H1 (cell line): ENCODE measurements around the gene TBC1D9. TPM values are rescaled to one million over a fixed set of nuclear protein-coding genes. Genes with fewer than 3 reads are reported as not detected.

Source experiments
- CTCF ChIA-PET: fragments of 300-600 bp; sonication (Branson Sonifier 250); formaldehyde crosslinking; loops from one replicate; lab custom pipeline; 2021; ENCODE audit not compliant: partially characterized antibody; lab: Charles Lee
- POLR2A ChIA-PET: fragments of 300-600 bp; sonication (Branson Sonifier 250); formaldehyde crosslinking; loops from one replicate; lab custom pipeline; 2021; ENCODE audit warnings: inconsistent platforms; ENCODE audit not compliant: partially characterized antibody; lab: Charles Lee
- DNase-seq, 2 experiments: peaks; one replicate each; pipeline versions ENCODE4 v3.0.0 to v3.0.0-alpha.2; 2010 to 2022; ENCODE audit warnings: low spot score in 2 of 2, low read depth in 1 of 2, mixed read lengths in 1 of 2
- FAIRE-seq: peaks from 2 replicates; lab custom pipeline; 2011; peaks lifted over from hg19 to GRCh38; lab: Jason Lieb, UNC
- H2AFZ ChIP-seq: 2 replicates; pipeline ENCODE4 v1.8.1; 2012; ENCODE audit warnings: low read length, inconsistent platforms
- H2AK5ac ChIP-seq: 2 replicates; pipeline ENCODE4 v1.6.1; 2013; ENCODE audit warnings: low read depth, low read length
- H2BK120ac ChIP-seq: replicated peaks from 2 replicates; pipeline ENCODE3; 2013; ENCODE audit warnings: low read depth, low read length, inconsistent platforms
- H2BK12ac ChIP-seq: 2 replicates; pipeline ENCODE4 v1.6.1; 2013; ENCODE audit warnings: low read depth, low read length
- H2BK15ac ChIP-seq: 2 replicates; pipeline ENCODE4 v1.6.1; 2013; ENCODE audit warnings: low read length
- H2BK20ac ChIP-seq: 2 replicates; pipeline ENCODE4 v1.6.1; 2013; ENCODE audit warnings: low read length
- H2BK5ac ChIP-seq: 2 replicates; pipeline ENCODE4 v1.6.1; 2013; ENCODE audit warnings: low read depth, low read length
- H3K14ac ChIP-seq: 2 replicates; pipeline ENCODE4 v1.6.1; 2013; ENCODE audit warnings: inconsistent platforms; ENCODE audit not compliant: insufficient read length
- H3K18ac ChIP-seq: 2 replicates; pipeline ENCODE4 v1.6.1; 2013; ENCODE audit warnings: low read length; ENCODE audit errors: extremely low read depth
- H3K23ac ChIP-seq: 2 replicates; pipeline ENCODE4 v1.6.1; 2013; ENCODE audit warnings: inconsistent platforms; ENCODE audit not compliant: insufficient read length
- H3K23me2 ChIP-seq: 2 replicates; pipeline ENCODE4 v1.6.1; 2013; ENCODE audit warnings: low read depth, low read length
- H3K27ac ChIP-seq: 2 replicates; pipeline ENCODE4 v1.6.1; 2011; ENCODE audit warnings: low read depth, low read length, inconsistent platforms
- H3K27me3 ChIP-seq, 4 experiments: replicated peaks in 1 of 4; 1 replicate in 1 of 4; 2 replicates in 3 of 4; pipeline versions ENCODE4 v1.6.1 to v1.8.1; 2011 to 2013; ENCODE audit warnings: low read length in 3 of 4, mild to moderate bottlenecking in 3 of 4, inconsistent platforms in 2 of 4, mixed read lengths in 2 of 4, moderate library complexity in 1 of 4; ENCODE audit not compliant: control insufficient read depth in 3 of 4, insufficient read depth in 3 of 4; ENCODE audit errors: extremely low read depth in 1 of 4
- H3K36me3 ChIP-seq, 4 experiments: 2 replicates each; pipeline versions ENCODE4 v1.6.1 to v1.8.1; 2011 to 2013; ENCODE audit warnings: mild to moderate bottlenecking in 4 of 4, low read length in 3 of 4, moderate library complexity in 2 of 4, control low read depth in 1 of 4, inconsistent platforms in 1 of 4; ENCODE audit not compliant: insufficient read depth in 4 of 4, control insufficient read depth in 2 of 4
- H3K4ac ChIP-seq: replicated peaks from 2 replicates; pipeline ENCODE3; 2013; ENCODE audit warnings: low read length, low read depth, mixed read lengths, inconsistent platforms; ENCODE audit not compliant: insufficient read length
- H3K4me1 ChIP-seq, 4 experiments: replicated peaks in 1 of 4; 1 replicate in 1 of 4; 2 replicates in 3 of 4; pipeline versions ENCODE4 v1.6.1 to v1.8.1; 2011 to 2013; ENCODE audit warnings: low read length in 3 of 4, inconsistent platforms in 2 of 4, mixed read lengths in 1 of 4; ENCODE audit not compliant: insufficient read depth in 4 of 4, control insufficient read depth in 3 of 4
- H3K4me2 ChIP-seq, 2 experiments: 2 replicates each; pipeline versions ENCODE4 v1.6.1 to v1.8.1; 2011 to 2013; ENCODE audit warnings: low read depth in 2 of 2, low read length in 2 of 2, control low read depth in 1 of 2, inconsistent platforms in 1 of 2, mild to moderate bottlenecking in 1 of 2; ENCODE audit not compliant: insufficient read depth in 1 of 2
- H3K4me3 ChIP-seq, 4 experiments: fragments of 200-600, 300-600 bp in 1 of 4; sonication (generic), shearing (Covaris generic), sonication (Bioruptor Twin) in 1 of 4; 2 replicates each; pipeline versions ENCODE4 v1.5.1 to v1.8.1; 2011 to 2016; ENCODE audit warnings: low read length in 4 of 4, low read depth in 3 of 4, control low read depth in 2 of 4, inconsistent platforms in 2 of 4, mild to moderate bottlenecking in 2 of 4, mixed read lengths in 1 of 4, moderate library complexity in 1 of 4; ENCODE audit not compliant: insufficient read depth in 2 of 4; ENCODE audit errors: extremely low read depth in 1 of 4
- H3K56ac ChIP-seq: replicated peaks from 2 replicates; pipeline ENCODE3; 2013; ENCODE audit warnings: low read depth, mild to moderate bottlenecking, mixed read lengths, low read length, inconsistent platforms; ENCODE audit not compliant: insufficient read length
- H3K79me1 ChIP-seq: 2 replicates; pipeline ENCODE4 v1.6.1; 2013; ENCODE audit warnings: low read depth, low read length, control low read depth
- H3K79me2 ChIP-seq, 2 experiments: 2 replicates each; pipeline versions ENCODE4 v1.6.1 to v1.8.1; 2012 to 2013; ENCODE audit warnings: low read length in 2 of 2, mild to moderate bottlenecking in 2 of 2, inconsistent platforms in 1 of 2; ENCODE audit not compliant: insufficient read depth in 2 of 2, control insufficient read depth in 1 of 2
- H3K9ac ChIP-seq, 4 experiments: replicated peaks in 1 of 4; 1 replicate in 1 of 4; 2 replicates in 3 of 4; pipeline versions ENCODE4 v1.6.1 to v1.8.1; 2011 to 2013; ENCODE audit warnings: low read depth in 3 of 4, low read length in 3 of 4, control low read depth in 2 of 4, mild to moderate bottlenecking in 2 of 4, moderate library complexity in 2 of 4, inconsistent platforms in 1 of 4; ENCODE audit errors: extremely low read depth in 1 of 4
- H3K9me3 ChIP-seq, 2 experiments: 2 replicates each; pipeline versions ENCODE4 v1.6.1 to v1.8.1; 2012 to 2013; ENCODE audit warnings: mild to moderate bottlenecking in 2 of 2, moderate library complexity in 2 of 2, control low read depth in 1 of 2, inconsistent platforms in 1 of 2, low read depth in 1 of 2, low read length in 1 of 2, mixed read lengths in 1 of 2; ENCODE audit not compliant: insufficient read depth in 2 of 2
- H4K20me1 ChIP-seq, 2 experiments: replicated peaks in 1 of 2; 2 replicates each; pipeline versions ENCODE3 to v1.8.1; 2011 to 2013; ENCODE audit warnings: inconsistent platforms in 2 of 2, low read length in 2 of 2, mild to moderate bottlenecking in 1 of 2; ENCODE audit not compliant: insufficient read depth in 2 of 2, control insufficient read depth in 1 of 2
- H4K5ac ChIP-seq: 2 replicates; pipeline ENCODE4 v1.6.1; 2013; ENCODE audit warnings: low read length, low read depth, mixed read lengths, inconsistent platforms; ENCODE audit not compliant: insufficient read length
- H4K8ac ChIP-seq: 2 replicates; pipeline ENCODE4 v1.8.0; 2013; ENCODE audit warnings: mild to moderate bottlenecking, moderate library complexity, low read length, inconsistent platforms; ENCODE audit not compliant: insufficient read depth; ENCODE audit errors: extremely low read depth
- H4K91ac ChIP-seq: replicated peaks from 2 replicates; pipeline ENCODE3; 2013; ENCODE audit warnings: low read length, mixed read lengths, inconsistent platforms; ENCODE audit not compliant: insufficient read length
- ATF2 ChIP-seq: IDR thresholded peaks from 2 replicates; pipeline ENCODE4 v1.6.1; 2012; ENCODE audit warnings: low read length, inconsistent platforms
- CBX8 ChIP-seq: fragments of 300-800, 300-1000 bp; sonication (generic); IDR thresholded peaks from 2 replicates; pipeline ENCODE4 v1.7.1; 2016; ENCODE audit warnings: low read depth, low read length, borderline replicate concordance
- CEBPB ChIP-seq: IDR thresholded peaks from 2 replicates; pipeline ENCODE4 v1.6.1; 2012; ENCODE audit warnings: low read depth, low read length
- HDAC2 ChIP-seq, 2 experiments: fragments of 300-600 bp in 1 of 2; sonication (generic) in 1 of 2; IDR thresholded peaks; 2 replicates each; pipeline ENCODE4 v1.6.1; 2011 to 2012; ENCODE audit warnings: low read depth in 2 of 2, low read length in 2 of 2, mild to moderate bottlenecking in 2 of 2, moderate library complexity in 2 of 2, borderline replicate concordance in 1 of 2, inconsistent platforms in 1 of 2
- TAF1 ChIP-seq: IDR thresholded peaks from 2 replicates; pipeline ENCODE4 v1.6.1; 2011; ENCODE audit warnings: mild to moderate bottlenecking, low read depth, low read length
- WGBS, 2 experiments: shearing (Covaris generic) in 1 of 2; methylation state at CpG; one replicate each; pipeline versions ENCODE4 v1.1.6 to v1.1.7; 2013 to 2015; ENCODE audit warnings: low lambda C conversion rate in 2 of 2, mixed read lengths in 2 of 2, inconsistent platforms in 1 of 2, low coverage in 1 of 2, missing lambda C conversion rate in 1 of 2; ENCODE audit not compliant: insufficient replicate concordance in 2 of 2, insufficient coverage in 1 of 2, insufficient read length in 1 of 2; ENCODE audit errors: extremely low coverage in 1 of 2, missing lambda C conversion rate in 1 of 2; 5-methylcytosine and 5-hydroxymethylcytosine counted together
- polyA plus RNA-seq, 7 experiments: library from polyadenylated mRNA; depleted of rRNA in 3 of 7; stranded (reverse) in 5 of 7; unstranded in 2 of 7; fragments of >200 nt in 5 of 7; fragments of 200-250 nt in 2 of 7; gene quantifications; 1 replicate in 5 of 7; 2 replicates in 1 of 7; 4 replicates in 1 of 7; pipeline versions ENCODE4 v1.2.1 to v1.2.3, GENCODE V29; 2011 to 2013; ENCODE audit warnings: missing spikeins in 2 of 7, mixed read lengths in 2 of 7
- total RNA-seq: library from RNA; stranded (reverse); fragmentation: NEBNext Ultra II Directional; extraction: Animal tissue kit (Norgen Biotek cat#: 25700); gene quantifications from 2 replicates; pipeline ENCODE4 v1.2.1, GENCODE V29; 2021

Gene TBC1D9
- total and polyA plus RNA-seq, 2 of the 8 experiments (the other 6 are each of a cell fraction or from before 2014, with no cell fraction given): 0.94 to 1.0 TPM

- TF ChIP-seq CBX8: no peak
- no peak for TF ChIP-seq TAF1
- TF ChIP-seq HDAC2 (IDR thresholded peaks at IDR 0.05; ENCODE audit: borderline replicate concordance in 1 of 2, low read depth in 2 of 2, low read length in 2 of 2): no peak
- TF ChIP-seq ATF2: no peak
- no peak for TF ChIP-seq CEBPB
- peaks cover 0 to 1% of the 10 kb centered on the region in 2 experiments for H4K20me1 ChIP-seq
- H3K9me3 ChIP-seq: no peaks in the 10 kb centered on the region
- H3K27ac ChIP-seq: no peak overlapping the region
- no peak overlapping the region for H2BK120ac ChIP-seq
- no peaks in the 10 kb centered on the region for H3K36me3 ChIP-seq
- H3K9ac ChIP-seq: no peak overlapping the region
- H3K79me2 ChIP-seq: no peaks in the 10 kb centered on the region
- FAIRE-seq (no peak), DNase-seq (no peak)
- peaks cover 0 to 51% (median 33%) of the 10 kb centered on the region in 4 experiments; a peak in 6 of 7 replicates for H3K27me3 ChIP-seq
- no peak overlapping the region for H3K4me2 ChIP-seq
- H4K91ac ChIP-seq: no peak overlapping the region
- no peak overlapping the region for H3K14ac ChIP-seq
- no peak overlapping the region for H3K18ac ChIP-seq
- H3K23me2 ChIP-seq: peaks cover 12% of the 10 kb centered on the region; the same call in 1 of the 2 replicates
- WGBS, 2 experiments: 87% methylated on average over 2 of the region's 2 CpGs; no CpG with 5 or more reads in 1 of the 2 experiments
- no peak overlapping the region for H3K4me3 ChIP-seq
- ChIA-PET POLR2A (no interaction called here), CTCF (interaction anchor here (0.6 to 1.9 kb wide), 6 partner anchors 9 to 403 kb away, joined by 3 to 10 read pairs (median 3); no protein-coding TSS in a partner anchor)
- H2AFZ ChIP-seq: no peak overlapping the region
- no peak overlapping the region for H2BK12ac ChIP-seq
- peaks cover 0 to 6% (median 4%) of the 10 kb centered on the region in 4 experiments; a peak in 3 of 7 replicates for H3K4me1 ChIP-seq
- H3K23ac ChIP-seq: no peak overlapping the region
- no peak overlapping the region for H4K8ac ChIP-seq
- H3K79me1 ChIP-seq: no peaks in the 10 kb centered on the region
- H3K56ac ChIP-seq: no peak overlapping the region
- H2AK5ac ChIP-seq: no peak overlapping the region
- H2BK5ac ChIP-seq: no peak overlapping the region
- H3K4ac ChIP-seq: no peak overlapping the region
- no peak overlapping the region for H2BK20ac ChIP-seq
- no peak overlapping the region for H4K5ac ChIP-seq
- H2BK15ac ChIP-seq: no peak overlapping the region
Observed at GRCh38 chr4:140753329-140753728, 2.9 kb downstream of the TBC1D9 start.
